NCI-H1930 (cell line): ENCODE data around the gene PROB1.
A peak's percentile ranks its signal among the peaks of the same experiment; 100 is the strongest.
"Not testable (repeated sequence)": the region's sequence is repeated elsewhere in the genome, so short reads cannot be mapped to it uniquely, and the experiment has no call there.

ENCODE experiments used
- DNase-seq, 2 experiments: peaks; one replicate each; lab custom pipeline; 2025; lab: John Stamatoyannopoulos, UW

PROB1 gene

DNA sequence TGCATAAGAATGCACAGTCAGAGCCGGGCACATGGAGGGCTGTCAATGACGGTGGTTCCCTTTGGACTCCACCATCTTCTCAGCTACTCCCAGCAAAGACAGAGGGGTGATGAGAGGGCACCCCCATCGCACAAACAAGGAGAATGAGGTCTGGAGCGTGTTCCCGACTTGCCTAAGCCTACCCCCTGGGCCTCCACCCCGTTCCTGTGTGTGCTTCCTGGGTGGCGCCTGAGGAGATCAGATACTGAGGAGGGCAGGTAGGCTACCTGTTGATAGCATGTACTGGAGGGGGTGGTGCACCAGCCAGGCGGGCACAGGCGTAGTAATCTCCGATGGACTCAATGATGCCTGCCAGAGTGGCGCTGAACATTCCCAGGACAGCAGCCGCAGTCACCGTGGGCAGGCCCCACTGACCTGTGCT lies 16.0 kb downstream of the PROB1 start:
- no peak for DNase-seq

DNA sequence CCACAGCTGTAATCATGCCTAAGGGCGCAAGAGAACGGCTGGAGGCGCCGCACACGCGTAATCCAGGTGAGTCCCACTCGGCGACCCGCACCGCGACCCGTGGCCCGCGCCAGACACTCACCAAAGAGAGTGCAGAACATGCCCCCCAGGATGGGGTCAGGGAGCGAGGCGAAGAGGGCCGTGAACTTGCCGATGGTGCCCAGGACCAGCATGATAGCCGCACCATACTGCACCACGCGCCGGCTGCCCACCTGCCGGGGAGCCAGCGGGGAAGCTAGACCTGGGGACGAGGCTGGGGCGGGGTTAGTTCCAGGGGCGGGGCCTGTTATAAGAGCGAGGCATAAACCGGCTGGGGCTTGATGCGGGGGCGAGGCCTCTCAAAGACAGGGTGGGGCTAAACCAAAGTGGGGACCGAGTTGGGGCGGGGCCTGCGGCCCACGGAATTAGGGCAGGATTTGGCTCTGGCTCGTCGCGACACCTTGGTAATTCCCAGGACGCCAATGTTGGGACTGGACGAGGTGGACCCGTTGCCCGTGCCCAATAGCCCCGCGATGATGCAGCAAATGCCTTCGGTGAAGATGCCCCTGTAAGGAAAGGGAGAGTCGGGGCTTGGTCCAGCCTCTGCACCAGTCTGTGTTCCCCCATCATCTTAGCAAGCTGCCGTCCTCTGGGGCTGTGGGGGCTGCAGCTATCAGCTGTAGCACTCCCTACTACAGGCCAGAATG lies 16.6 kb downstream of the PROB1 start:
- DNase-seq, result no peak

DNA sequence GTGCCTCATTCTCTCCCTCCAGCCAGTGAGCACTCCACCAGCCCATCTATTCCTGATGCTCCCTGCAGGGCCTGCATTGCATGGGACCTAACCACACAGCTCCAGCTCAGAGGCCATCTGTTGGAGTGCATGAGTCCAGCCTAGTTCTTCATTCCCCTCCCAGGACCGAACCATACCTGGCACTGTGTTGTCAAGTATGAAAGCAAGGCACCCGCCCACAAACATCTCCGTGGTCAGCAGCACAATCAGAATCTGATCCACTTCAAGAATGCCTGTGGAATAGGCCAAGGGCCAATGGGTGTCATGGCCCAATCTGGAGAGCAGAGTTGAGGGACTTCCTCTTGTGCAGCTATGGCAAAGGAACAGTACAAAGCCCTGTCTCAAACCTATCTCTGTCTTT lies 17.7 kb downstream of the PROB1 start:
- no peak for DNase-seq

- DNase-seq, result no peak
Observed at GRCh38 chr5:139376364-139376763, 18.5 kb downstream of the PROB1 start.

GRCh38 chr5:139374909-139375308 lies 20.0 kb downstream of the PROB1 start:
- DNase-seq, result no peak

GRCh38 chr5:139371482-139372435 lies 23.1 kb downstream of the PROB1 start:
- DNase-seq, result no peak

- DNase-seq, result no peak
Observed at GRCh38 chr5:139369181-139369580, 25.7 kb downstream of the PROB1 start.

DNA sequence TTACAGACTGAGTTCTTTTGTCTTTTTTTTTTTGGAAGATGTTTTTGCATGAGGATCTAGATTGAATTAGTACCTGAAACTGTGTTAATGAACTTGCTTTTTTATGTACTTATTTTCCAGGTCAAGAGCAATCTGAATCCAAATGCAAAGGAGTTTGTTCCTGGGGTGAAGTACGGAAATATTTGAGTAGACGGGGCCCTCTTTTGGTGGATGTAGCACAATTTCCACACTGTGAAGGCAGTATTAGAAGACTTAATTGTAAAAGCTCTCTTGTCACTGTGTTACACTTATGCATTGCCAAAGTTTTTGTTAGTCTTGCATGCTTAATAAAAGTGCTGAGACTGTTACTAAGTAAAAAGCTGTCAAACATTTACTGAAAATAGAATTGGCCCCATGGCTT lies 26.3 kb downstream of the PROB1 start:
- DNase-seq, result no peak

GRCh38 chr5:139364466-139364865 lies 30.4 kb downstream of the PROB1 start:
- DNase-seq, result no peak

- DNase-seq, result no peak
Observed at GRCh38 chr5:139363937-139364336, 31.0 kb downstream of the PROB1 start.

- no peak for DNase-seq
Observed at GRCh38 chr5:139361835-139362429, 33.0 kb downstream of the PROB1 start.

GRCh38 chr5:139360384-139360783 lies 34.5 kb downstream of the PROB1 start:
- no peak for DNase-seq

GRCh38 chr5:139358064-139358463 lies 36.8 kb downstream of the PROB1 start:
- DNase-seq, result no peak

DNA sequence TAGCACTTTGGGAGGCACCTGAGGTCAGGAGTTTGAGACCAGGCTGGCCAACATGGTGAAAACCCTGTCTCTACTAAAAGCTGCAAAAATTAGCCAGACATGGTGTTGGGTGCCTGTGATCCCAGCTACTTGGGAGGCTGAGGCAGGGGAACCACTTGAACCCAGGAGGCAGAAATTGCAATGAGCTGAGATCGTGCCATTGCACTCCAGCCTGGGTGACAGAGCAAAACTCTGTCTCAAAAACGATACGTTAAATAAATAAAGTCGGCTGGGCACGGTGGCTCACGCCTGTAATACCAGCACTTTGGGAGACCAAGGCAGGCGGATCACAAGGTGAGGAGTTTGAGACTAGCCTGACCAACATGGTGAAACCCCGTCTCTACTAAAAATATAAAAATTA lies 39.0 kb downstream of the PROB1 start:
- not testable (repeated sequence) for DNase-seq

- no peak for DNase-seq
Observed at GRCh38 chr5:139354186-139354585, 40.7 kb downstream of the PROB1 start.

- not testable (repeated sequence) for DNase-seq
Observed at GRCh38 chr5:139347863-139348262, 47.0 kb downstream of the PROB1 start.

GRCh38 chr5:139345442-139345841 lies 49.5 kb downstream of the PROB1 start:
- not testable (repeated sequence) for DNase-seq

DNA sequence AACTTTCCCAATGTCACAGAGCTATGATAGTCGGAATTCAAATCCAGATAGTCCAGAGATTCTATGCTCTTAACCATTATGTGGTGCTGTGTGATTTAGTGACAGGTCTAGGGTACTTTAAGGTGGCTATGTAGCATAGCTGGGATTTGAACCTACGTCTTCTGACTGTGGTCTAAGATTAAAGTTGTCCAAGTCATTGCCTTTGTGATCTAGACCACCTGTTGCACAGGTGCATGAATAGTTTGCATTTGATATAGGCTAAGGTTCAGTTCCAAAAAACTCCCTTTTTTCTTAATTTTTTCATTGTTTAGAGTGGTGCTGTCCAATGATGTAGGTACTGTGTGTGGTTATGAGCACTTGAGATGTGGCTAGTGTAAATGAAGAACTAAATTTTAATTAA lies 50.7 kb downstream of the PROB1 start:
- no peak for DNase-seq

DNA sequence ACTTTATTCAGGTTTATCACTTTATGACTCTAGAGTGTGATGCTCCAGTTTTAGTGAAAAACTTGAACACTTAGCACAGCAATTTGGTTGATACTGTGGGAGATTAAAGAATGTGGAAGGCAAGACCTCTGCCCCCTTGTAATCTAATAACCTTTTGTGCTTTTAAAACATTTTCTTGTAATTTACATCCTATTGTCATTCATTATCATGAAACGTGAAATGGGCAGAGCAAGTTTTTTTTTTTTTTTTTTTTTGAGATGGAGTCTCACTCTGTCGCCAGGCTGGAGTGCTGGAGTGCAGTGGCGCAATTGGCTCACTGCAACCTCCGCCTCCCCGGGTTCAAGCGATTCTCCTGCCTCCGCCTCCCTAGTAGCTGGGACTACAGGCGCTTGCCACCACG lies 51.4 kb downstream of the PROB1 start:
- no peak for DNase-seq

- no peak for DNase-seq
Observed at GRCh38 chr5:139342423-139342723, 52.5 kb downstream of the PROB1 start.

GRCh38 chr5:139341689-139342422 lies 53.0 kb downstream of the PROB1 start, which contains the start of gene PAIP2:
TSS of gene PAIP2 (plus strand) at chr5:139341854. CDS start at chr5:139363785, 21,931 bp downstream.
- peak; percentile 89 to 90 for DNase-seq

DNA sequence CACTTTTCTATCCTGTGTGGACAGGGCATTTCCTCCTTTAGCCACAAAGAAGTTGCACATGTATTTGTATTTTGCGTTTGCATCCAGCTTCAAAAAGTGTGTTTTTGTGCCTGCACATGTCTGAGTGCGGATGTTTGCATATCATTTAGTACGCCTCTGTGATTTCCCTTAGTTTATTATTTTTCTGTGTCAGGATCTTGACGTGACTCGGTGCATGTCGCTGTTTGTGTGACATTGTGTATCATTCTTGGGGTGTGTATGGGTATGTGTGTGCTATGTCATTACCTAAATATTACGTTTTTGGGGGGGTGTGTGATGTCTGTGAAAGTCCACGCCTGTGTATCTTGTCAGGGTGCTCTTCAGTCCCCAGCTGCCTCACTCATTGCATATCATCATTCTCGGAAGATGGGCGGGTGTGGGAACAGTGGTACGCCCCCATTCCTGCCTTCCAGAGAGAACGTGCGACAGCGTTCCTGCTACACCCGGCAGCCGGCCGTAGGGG lies 53.7 kb downstream of the PROB1 start:
- DNase-seq, result no peak
